Activated T-cell treated with anti-CD3 and anti-CD28 coated beads, Interleukin-2, amount 50 U/mL, for 24 hours (primary cell): ENCODE results near the gene PDE1A.

Experiments
- DNase-seq: peaks from one replicate; pipeline ENCODE4 v3.0.0-alpha.2; 2020
- H3K27ac Mint-ChIP-seq: 2 replicates; pipeline ENCODE4 v1.8.0; 2020; ENCODE audit warnings: mild to moderate bottlenecking, mixed read lengths
- H3K27me3 Mint-ChIP-seq: 2 replicates; pipeline ENCODE4 v1.8.0; 2020; ENCODE audit warnings: mixed read lengths
- H3K36me3 Mint-ChIP-seq: 2 replicates; pipeline ENCODE4 v1.8.0; 2020; ENCODE audit warnings: low read depth, mixed read lengths
- H3K4me1 Mint-ChIP-seq: 2 replicates; pipeline ENCODE4 v1.8.0; 2020; ENCODE audit warnings: low read depth, mixed read lengths
- H3K4me3 Mint-ChIP-seq: 2 replicates; pipeline ENCODE4 v1.8.0; 2020; ENCODE audit warnings: mild to moderate bottlenecking, moderate library complexity, mixed read lengths
- H3K9me3 Mint-ChIP-seq: 2 replicates; pipeline ENCODE4 v1.8.0; 2020; ENCODE audit warnings: mixed read lengths

Gene PDE1A

GRCh38 chr2:182101263-182101662 is 325.6 kb downstream of the PDE1A start:
- no peak for DNase-seq
- Mint-ChIP-seq H3K4me3 (no peak overlapping the region), H3K4me1 (no peaks in the 10 kb centered on the region), H3K9me3 (no peaks in the 10 kb centered on the region), H3K27ac (no peak overlapping the region), H3K36me3 (no peaks in the 10 kb centered on the region), H3K27me3 (peaks cover 4% of the 10 kb centered on the region)

- Mint-ChIP-seq H3K27me3 (peaks cover 5% of the 10 kb centered on the region), H3K4me1 (no peaks in the 10 kb centered on the region), H3K36me3 (no peaks in the 10 kb centered on the region), H3K27ac (no peak overlapping the region), H3K9me3 (no peaks in the 10 kb centered on the region), H3K4me3 (no peak overlapping the region)
- no peak for DNase-seq
These were observed 328.2 kb downstream of the PDE1A start for GRCh38 chr2:182098648-182099047.

- Mint-ChIP-seq H3K36me3 (no peaks in the 10 kb centered on the region), H3K27ac (no peak overlapping the region), H3K4me1 (no peaks in the 10 kb centered on the region)
These were observed 329.2 kb downstream of the PDE1A start for GRCh38 chr2:182097571-182098164.

GRCh38 chr2:182090486-182090885 is 336.4 kb downstream of the PDE1A start:
- Mint-ChIP-seq H3K4me1 (no peaks in the 10 kb centered on the region), H3K9me3 (no peaks in the 10 kb centered on the region)

More at GRCh38 chr2:182097571-182098164, 329.2 kb downstream of the PDE1A start:
- H3K4me3 Mint-ChIP-seq, result no peak overlapping the region
- peaks cover 5% of the 10 kb centered on the region for H3K27me3 Mint-ChIP-seq
- H3K9me3 Mint-ChIP-seq, result no peaks in the 10 kb centered on the region
- DNase-seq, result no peak

More at GRCh38 chr2:182090486-182090885, 336.4 kb downstream of the PDE1A start:
- Mint-ChIP-seq H3K36me3 (no peaks in the 10 kb centered on the region), H3K27me3 (no peaks in the 10 kb centered on the region), H3K4me3 (no peak overlapping the region), H3K27ac (no peak overlapping the region)
- DNase-seq, result no peak
